ENCODE results near the gene DMRTB1.

Gene DMRTB1

GRCh38 chr1:53508991-53509666, 49.9 kb downstream of the DMRTB1 start:
- DNase-seq (ENCODE audit: low read depth) = peak; percentile 40

GRCh38 chr1:53509775-53510174, 50.6 kb downstream of the DMRTB1 start:
- no peak for DNase-seq (ENCODE audit: low read depth)

- no peak for DNase-seq (ENCODE audit: low read depth)
Observed at GRCh38 chr1:53510215-53510614, 51.0 kb downstream of the DMRTB1 start.

- DNase-seq (ENCODE audit: low read depth) = no peak
Observed at GRCh38 chr1:53511323-53511932, 52.2 kb downstream of the DMRTB1 start.

GRCh38 chr1:53511933-53512806, 53.0 kb downstream of the DMRTB1 start:
- peak; percentile 21 for DNase-seq (ENCODE audit: low read depth)

GRCh38 chr1:53512807-53513755, 53.9 kb downstream of the DMRTB1 start:
- no peak for DNase-seq (ENCODE audit: low read depth)

GRCh38 chr1:53513846-53514245, 54.6 kb downstream of the DMRTB1 start:
- DNase-seq (ENCODE audit: low read depth) = no peak

- DNase-seq (ENCODE audit: low read depth) = no peak
Observed at GRCh38 chr1:53514436-53514835, 55.2 kb downstream of the DMRTB1 start.

GRCh38 chr1:53516181-53516580, 57.0 kb downstream of the DMRTB1 start:
- DNase-seq (ENCODE audit: low read depth) = no peak

Data from ELR (cell line).